CD4-positive, alpha-beta T cell treated with Interleukin-21 for 1 hour (primary cell): ENCODE results near the gene RBBP8NL.

Experiments used
- DNase-seq: peaks from one replicate; pipeline ENCODE4 v3.0.0-alpha.2; 2020

The RBBP8NL gene

GRCh38 chr20:62461834-62462233 lies 34.5 kb upstream of the RBBP8NL start:
- DNase-seq: no peak

GRCh38 chr20:62461157-62461556 lies 33.8 kb upstream of the RBBP8NL start:
- no peak for DNase-seq

GRCh38 chr20:62460678-62461077 lies 33.3 kb upstream of the RBBP8NL start:
- DNase-seq: no peak

- no peak for DNase-seq
These were observed 32.1 kb upstream of the RBBP8NL start for GRCh38 chr20:62459488-62459887.

DNA sequence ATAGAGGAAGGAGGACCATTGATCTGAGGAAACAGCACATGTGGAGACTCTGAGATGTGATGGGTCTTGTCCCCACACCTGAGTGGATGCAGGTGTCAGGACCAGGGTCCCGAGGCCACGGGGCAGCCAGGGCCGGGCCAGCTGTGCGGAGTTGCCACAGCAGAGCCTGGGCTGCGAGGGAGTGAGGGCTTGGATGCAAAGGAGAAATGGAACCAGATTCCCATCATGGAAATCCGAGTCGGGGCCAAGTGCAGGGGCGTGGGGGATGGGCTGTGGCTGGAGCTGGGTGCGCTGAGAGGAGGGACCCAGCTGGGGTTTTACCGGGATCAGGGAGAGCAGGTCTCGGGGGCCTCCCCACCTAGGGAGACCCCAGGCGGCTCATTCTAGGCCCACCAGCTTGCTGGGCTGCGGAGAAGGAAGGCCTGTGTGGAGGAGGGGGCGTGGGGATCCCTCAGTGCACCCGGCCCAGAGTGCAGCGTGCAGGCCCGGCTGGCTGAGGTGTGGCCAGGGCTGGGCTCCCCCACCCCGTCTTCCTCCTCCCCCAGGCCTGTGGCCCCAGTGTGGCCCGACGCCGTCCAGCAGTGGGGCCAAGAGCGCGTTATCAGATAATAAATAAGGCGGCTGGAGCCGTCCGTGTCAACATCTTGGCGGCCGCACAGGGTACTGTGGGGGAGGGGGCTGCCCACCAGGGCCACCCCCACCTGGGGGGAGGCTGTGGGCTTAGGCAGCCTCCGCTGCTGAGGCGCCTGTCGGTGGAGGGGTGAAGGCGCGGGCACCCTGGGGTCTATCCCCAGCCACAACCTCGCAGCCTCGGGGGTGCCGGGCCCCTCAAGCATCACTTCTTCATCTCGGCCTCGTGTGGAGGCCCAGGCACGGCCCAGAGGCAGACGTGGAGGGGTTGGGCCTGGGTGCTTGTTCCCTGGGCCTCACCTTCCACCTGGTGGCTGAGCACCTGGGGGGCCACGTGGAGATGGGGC lies 31.2 kb upstream of the RBBP8NL start:
- no peak for DNase-seq

DNA sequence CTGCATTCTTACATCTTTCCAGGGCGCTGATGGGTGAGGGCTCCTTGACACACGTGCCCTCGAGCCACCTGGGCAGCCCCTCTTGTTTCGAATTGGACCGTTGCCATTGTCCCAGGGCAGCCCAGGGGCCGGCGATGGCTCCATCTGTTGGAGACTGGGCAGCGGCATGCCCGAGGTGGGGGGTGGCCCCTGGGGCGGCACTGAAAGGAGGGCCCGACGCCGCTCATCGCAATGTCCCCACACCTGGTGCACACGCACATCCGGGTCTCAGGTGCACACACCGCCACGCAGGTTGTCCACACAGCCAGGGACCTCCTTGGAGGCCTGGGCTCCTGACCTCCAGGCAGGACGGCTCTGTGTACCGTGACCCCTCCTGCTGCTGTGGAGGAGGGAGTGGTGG lies 30.5 kb upstream of the RBBP8NL start:
- no peak for DNase-seq

DNA sequence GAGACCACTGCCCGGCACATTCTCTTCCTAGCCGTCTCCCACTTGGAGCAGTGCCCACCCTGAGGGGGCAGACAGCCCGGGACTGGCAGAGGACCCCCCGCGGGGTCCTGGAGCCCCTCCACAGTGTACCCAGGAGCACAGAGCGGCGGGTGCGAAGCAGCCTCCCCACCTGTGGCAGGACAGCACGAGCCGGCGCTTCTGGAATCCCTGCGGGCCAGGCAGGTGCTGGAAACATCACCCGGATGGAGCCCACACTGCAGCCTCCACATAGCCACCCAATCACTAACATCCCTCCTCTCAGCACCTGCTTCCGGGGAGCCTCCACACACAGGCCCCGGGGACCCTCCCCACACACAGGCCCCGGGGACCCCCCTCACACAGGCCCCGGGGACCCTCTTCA lies 29.8 kb upstream of the RBBP8NL start:
- no peak for DNase-seq

DNA sequence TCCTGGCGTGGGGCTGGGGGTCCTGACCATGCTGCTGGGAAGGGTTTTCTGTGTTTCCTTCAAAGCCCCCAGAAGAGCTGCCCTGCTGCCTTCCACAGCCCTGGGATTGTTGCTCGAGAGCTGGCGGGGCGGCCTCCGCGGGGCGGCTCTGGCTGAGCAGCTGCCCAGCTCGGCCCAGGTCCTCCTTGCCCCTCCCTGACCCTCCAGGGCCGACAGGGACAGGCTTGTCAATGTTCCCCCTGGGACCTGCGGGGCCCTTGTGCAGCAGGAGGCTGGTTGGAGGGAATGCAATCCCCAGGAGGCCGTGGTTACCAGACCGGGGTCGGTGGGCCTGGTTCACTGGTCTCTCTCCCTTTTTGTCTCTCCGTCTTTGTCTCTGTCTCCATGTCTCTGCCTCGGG lies 28.6 kb upstream of the RBBP8NL start:
- DNase-seq: no peak

GRCh38 chr20:62454904-62455636 lies 27.7 kb upstream of the RBBP8NL start:
- DNase-seq: no peak

DNA sequence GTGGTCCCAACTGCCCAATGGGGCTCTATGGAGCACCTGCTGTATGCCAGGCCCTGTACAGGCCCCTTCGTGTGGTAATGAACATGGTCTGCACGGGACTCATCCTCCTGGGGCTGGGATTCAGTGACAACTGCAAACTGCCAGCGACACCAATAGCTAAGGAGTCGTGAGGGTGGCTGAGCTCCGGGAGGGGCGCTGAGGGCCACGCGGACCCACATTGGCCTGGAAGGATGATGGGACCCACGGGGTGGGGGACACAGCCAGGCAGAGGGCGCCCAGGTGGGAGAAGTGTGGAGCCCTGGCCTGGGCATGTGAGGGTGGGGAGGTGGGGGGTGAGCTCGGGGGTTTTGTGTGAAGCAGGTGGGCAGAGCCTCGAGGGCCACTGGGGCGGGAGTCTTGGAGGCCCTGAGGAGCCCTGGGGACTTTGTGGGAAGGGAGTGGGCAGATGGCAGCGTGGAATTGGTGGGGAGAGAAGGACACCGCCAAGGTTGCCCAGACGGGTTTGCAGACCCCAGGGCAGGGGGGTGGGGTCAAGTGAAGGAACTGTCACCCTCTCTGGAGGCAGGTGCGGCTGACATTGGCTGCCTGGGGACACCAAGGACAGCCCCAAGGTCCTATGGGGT lies 26.0 kb upstream of the RBBP8NL start:
- DNase-seq: no peak

GRCh38 chr20:62452475-62453095 lies 25.2 kb upstream of the RBBP8NL start:
- no peak for DNase-seq

- no peak for DNase-seq
These were observed 24.6 kb upstream of the RBBP8NL start for GRCh38 chr20:62451970-62452369.

DNA sequence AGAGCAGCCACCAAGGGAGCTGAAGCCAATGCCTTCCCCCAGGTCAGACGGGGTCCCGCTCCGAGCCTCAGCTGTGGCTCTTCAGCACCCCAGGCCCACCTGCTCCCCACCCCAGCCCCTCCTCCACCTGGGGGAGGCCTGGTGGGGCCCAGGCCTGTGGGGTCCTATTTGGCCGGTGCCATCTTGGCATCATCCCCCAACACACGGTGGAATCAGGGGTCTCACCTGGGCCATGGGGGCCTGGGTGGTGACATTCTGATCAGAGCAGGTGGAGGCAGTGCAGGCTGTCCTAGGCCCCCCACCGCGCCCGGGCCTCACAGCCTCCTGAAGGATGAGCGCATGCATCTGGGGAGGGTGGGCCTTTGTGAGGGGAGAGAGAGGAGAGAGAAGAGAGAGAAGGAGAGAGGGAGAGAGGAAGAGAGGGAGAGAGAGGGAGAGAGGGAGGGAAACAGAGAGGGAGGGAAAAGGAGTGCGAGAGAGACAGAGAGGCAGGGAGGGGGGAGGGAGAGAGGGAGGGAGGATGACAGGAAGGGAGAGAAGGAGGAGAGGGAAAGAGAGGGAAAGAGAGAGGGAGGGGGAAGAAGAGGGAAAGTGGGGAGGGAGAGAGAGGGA lies 23.9 kb upstream of the RBBP8NL start:
- no peak for DNase-seq

DNA sequence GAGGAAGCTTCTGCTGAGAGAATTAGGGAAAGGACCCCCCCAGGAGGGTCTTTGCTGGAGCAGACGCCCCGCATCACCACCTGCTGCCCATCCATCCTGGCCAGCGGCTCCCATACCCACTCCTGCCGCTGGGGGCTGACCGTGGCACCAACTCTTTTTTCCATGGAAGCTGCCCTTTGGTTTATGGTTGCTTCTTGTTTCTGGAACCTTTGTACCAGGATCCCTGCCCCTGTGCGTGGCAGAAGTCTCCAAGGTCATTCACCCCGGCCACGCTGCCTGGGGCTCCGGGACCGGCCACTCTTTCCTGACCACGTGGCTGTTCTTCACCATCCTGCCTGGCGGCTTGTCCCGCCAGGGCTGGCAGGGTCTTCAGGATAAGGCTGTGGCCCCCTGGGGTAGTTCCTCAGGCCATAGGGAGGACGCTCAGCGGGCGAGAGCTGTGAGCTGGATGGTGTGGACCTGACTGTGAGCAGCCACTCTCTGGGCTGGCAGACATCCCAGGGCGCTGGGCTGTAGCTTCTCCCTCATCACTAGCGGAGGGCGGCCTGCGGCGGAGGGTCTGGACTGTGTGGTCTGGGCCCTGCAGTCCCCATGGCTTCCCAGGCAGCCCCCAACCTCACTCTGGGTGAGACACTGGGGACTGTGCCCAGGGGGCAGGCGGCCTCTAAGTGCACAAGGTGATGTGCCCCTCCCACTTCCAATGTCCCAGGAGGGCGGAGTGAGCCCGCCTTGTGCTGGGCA lies 22.8 kb upstream of the RBBP8NL start:
- DNase-seq: no peak

- DNase-seq: no peak
These were observed 21.4 kb upstream of the RBBP8NL start for GRCh38 chr20:62448788-62449187.

DNA sequence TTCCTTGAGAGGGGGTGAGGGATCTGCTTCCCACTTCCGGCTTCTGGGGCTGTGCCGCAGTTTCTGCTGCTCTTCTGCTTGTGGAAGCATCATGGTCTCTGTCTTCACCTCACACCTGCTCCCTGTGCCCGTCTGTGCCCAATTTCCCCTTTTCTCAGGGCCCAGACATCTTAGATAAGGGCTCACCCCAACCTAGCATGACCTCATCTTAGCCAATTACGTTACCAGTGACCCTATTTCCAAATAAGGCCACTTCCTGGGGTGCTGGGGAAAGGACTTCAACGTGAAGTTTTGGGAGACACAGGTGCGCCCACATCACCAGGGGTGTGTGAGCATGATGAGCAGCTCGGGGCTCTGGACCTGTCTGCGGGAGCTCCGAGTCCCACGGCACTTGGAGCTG lies 20.7 kb upstream of the RBBP8NL start:
- DNase-seq: no peak

DNA sequence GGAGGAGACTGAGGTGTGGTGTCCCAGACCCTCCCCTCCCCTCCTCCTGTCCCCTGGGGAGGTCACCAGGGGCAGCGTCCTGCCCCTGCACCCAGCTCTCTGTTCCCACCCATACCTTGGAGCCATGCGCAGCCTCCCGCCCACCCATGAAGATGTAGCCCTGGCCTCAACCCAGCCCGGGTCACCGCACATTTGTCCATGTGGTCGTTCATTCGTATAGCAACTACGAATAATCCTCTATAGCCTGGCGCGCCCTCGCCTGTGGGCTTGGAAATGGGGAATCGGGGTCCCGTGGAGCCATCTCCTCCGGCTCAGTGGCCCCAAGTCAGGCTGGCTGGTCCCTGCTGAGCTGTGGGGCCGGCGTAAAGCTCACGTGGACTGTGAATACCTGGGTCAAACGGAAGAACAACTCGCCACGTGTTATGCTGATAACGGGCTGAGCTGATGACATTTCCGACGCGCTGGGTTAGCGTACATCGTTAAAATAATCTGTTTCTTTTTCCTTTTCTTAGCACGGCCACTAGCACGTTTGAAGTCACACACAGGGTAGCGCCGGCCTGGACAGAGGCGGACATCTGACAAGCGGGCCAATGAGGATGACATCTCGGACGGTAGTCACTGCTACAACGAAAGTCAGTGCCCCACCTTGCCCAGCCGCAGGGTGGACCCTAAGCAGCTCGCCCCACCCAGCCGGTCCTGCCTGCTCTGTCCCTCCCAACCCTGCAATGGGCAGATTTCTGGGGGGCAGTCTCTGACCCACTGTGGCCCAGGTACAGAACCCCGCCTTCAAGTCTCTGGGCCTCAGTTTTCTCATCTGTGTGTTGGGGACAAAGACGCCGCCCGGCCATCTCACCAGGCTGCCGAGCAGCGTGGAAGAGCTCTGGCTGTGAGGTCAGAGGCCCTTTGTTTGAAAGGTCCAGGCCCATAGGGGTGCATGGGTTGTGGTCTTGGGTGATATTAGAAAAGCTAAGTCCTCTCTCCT lies 19.8 kb upstream of the RBBP8NL start:
- DNase-seq: no peak

DNA sequence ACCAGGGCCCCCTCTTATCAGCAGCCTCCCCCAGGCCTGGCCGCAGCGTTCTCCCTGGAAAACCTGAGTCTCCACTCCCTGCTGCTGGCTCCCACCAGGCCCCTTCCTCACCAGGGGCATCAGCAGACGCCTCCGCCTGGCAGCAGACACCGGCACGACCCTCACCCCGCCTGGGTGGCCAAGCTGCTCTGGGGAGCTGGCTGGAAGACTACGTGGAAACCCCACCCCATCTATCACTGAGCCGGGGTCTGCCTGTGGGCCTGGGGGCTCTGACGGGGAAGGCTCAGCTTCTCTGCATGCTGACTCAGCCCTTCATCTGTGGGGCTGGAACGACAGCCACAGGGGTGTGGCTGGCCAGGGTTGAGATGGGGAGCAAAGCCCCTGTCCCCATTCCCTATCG lies 19.1 kb upstream of the RBBP8NL start:
- DNase-seq: no peak

GRCh38 chr20:62445553-62446340 lies 18.4 kb upstream of the RBBP8NL start:
- DNase-seq: no peak

- DNase-seq: no peak
These were observed 16.9 kb upstream of the RBBP8NL start for GRCh38 chr20:62444286-62444685.
